Activated CD4-positive, alpha-beta memory T cell treated with anti-CD3 and anti-CD28 coated beads for 36 hours (primary cell): Measurements from ENCODE around the gene TMEM79. TPM values are rescaled to one million over a fixed set of nuclear protein-coding genes. Genes with fewer than 3 reads are reported as not detected.

Experiments
- CTCF ChIA-PET: fragments of 350-600 bp; sonication (Branson Sonifier 250); formaldehyde crosslinking; loops from one replicate; lab custom pipeline; 2021; ENCODE audit warnings: antibody characterized with exemption, inconsistent platforms; lab: Charles Lee
- POLR2A ChIA-PET: fragments of 350-600 bp; sonication (Branson Sonifier 250); formaldehyde crosslinking; loops from one replicate; lab custom pipeline; 2021; ENCODE audit warnings: antibody characterized with exemption; lab: Charles Lee
- DNase-seq: peaks from one replicate; pipeline ENCODE4 v3.0.0-alpha.2; 2020
- H3K27ac Mint-ChIP-seq: one replicate; pipeline ENCODE4 v1.8.0; 2021; ENCODE audit warnings: mixed read lengths
- H3K27me3 Mint-ChIP-seq: one replicate; pipeline ENCODE4 v1.8.0; 2021; ENCODE audit warnings: mixed read lengths
- H3K36me3 Mint-ChIP-seq: one replicate; pipeline ENCODE4 v1.8.0; 2021; ENCODE audit warnings: mixed read lengths
- H3K4me1 Mint-ChIP-seq: one replicate; pipeline ENCODE4 v1.8.0; 2021; ENCODE audit warnings: low read depth, mixed read lengths
- H3K4me3 Mint-ChIP-seq: one replicate; pipeline ENCODE4 v1.8.0; 2021; ENCODE audit warnings: mild to moderate bottlenecking, mixed read lengths
- H3K9me3 Mint-ChIP-seq: one replicate; pipeline ENCODE4 v1.8.0; 2021; ENCODE audit warnings: mixed read lengths
- intact Hi-C: fragments of 100-400 bp; cut with micrococcal nuclease; formaldehyde crosslinking; loops from one replicate; pipeline ENCODE4 v1.15.1; 2023
- total RNA-seq, 2 experiments: library from RNA; stranded (reverse); gene quantifications; one replicate each; pipeline ENCODE4 v1.2.3, GENCODE V29; 2021

Gene TMEM79, protein sequence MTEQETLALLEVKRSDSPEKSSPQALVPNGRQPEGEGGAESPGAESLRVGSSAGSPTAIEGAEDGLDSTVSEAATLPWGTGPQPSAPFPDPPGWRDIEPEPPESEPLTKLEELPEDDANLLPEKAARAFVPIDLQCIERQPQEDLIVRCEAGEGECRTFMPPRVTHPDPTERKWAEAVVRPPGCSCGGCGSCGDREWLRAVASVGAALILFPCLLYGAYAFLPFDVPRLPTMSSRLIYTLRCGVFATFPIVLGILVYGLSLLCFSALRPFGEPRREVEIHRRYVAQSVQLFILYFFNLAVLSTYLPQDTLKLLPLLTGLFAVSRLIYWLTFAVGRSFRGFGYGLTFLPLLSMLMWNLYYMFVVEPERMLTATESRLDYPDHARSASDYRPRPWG
- total RNA-seq, result 1 to 10 TPM; 6.8 to 9.1 TPM

DNA sequence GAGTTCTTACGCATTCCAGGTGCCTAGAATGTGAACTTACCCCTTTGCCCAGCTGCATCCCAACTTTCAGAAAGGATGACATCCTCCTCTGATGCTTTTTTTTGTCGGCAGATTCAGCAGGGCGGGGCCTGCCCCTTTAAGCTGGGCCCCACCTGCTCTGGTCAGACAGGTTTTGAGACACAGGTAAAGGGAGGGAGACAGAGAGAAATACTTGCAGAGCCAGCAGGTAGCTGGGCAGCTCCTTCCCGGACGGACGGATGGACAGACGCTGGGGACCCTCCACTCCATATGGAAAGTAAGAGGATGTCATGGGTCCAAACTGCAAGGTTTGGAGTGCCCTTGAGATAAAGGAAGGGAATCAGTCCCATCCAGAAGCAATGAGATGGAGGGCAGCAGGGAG is at the start of gene TMEM79:
TMEM79 (plus strand) TSS at position 214 of the 400 bp plus-strand sequence. CDS start 902 bp downstream, outside the sequence.
- Mint-ChIP-seq H3K36me3 (peaks cover 13% of the 10 kb centered on the region), H3K4me1 (peaks cover 38% of the 10 kb centered on the region), H3K4me3 (peak within 1 kb of the TSS; percentile 95), H3K9me3 (no peaks in the 10 kb centered on the region), H3K27me3 (no peaks in the 10 kb centered on the region), H3K27ac (peak within 1 kb of the TSS; percentile 95)
- DNase-seq, result no peak
- CTCF ChIA-PET, result interaction anchor here (0.9 to 1.3 kb wide), 3 partner anchors 54 to 162 kb away, joined by 3 to 4 read pairs (median 3); partner anchors contain the start of genes CCT3 and TSACC
- POLR2A ChIA-PET, result interaction anchor here (3.3 kb wide), 1 partner anchor 11 kb away, joined by 15 read pairs; the partner anchor contains the start of gene GLMP
- intact Hi-C loops, result loop anchor here (5.0 kb wide), 5 partner anchors 53 to 458 kb away; partner anchors contain the start of genes CCT3, MRPL24, SLC25A44 and TSACC

DNA sequence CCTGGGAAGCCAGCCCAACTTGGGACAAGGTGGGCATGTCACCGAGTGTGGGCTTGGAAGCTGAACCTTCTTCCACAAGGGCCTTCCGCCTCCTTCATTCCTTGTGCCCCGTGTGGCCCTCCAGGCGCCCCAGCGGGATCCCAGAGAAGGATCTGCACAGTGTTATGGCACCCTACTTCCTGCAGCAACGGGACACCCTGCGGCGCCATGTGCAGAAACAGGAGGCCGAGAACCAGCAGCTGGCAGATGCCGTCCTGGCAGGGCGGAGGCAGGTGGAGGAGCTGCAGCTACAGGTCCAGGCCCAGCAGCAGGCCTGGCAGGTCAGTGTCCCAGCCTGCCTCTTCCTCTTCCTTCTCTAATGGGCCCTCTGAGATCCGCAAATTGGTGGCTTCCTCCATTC is 48.0 kb upstream of the TMEM79 start:
- no peaks in the 10 kb centered on the region for H3K9me3 Mint-ChIP-seq
- peaks cover 30% of the 10 kb centered on the region for H3K36me3 Mint-ChIP-seq
- no peak overlapping the region for H3K4me3 Mint-ChIP-seq
- H3K27me3 Mint-ChIP-seq, result no peaks in the 10 kb centered on the region
- no peak overlapping the region for H3K27ac Mint-ChIP-seq
- H3K4me1 Mint-ChIP-seq, result peaks cover 5% of the 10 kb centered on the region
- CTCF ChIA-PET, result no interaction called here
- intact Hi-C loops, result no loop called here
- no peak for DNase-seq
- POLR2A ChIA-PET, result interaction anchor here (0.6 kb wide), 1 partner anchor 11 kb away, joined by 3 read pairs; no protein-coding TSS in a partner anchor

DNA sequence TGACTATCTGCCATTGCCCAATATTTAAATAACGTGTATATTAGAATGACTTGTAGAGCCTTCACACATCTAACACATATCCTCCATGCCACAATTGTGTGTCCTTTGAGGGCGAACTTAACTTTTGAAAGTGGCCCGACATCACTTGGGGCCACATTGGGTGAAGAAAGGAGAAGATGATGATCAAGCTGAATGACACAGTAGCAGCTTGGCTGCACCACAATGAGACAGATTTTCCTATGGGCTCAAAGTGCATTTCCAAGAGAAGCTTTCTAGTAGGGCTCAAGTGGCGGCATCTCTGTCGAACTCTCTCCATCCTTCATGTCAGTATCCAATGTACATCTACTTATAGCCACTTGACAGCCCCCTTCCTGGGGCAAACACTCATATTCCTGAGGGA is 45.9 kb upstream of the TMEM79 start:
- intact Hi-C loops, result no loop called here
- CTCF ChIA-PET, result interaction anchor here (1.0 to 2.1 kb wide), 2 partner anchors 108 to 148 kb away, joined by 3 to 7 read pairs; no protein-coding TSS in a partner anchor
- H3K36me3 Mint-ChIP-seq, result peaks cover 30% of the 10 kb centered on the region
- no peak overlapping the region for H3K4me3 Mint-ChIP-seq
- peaks cover 5% of the 10 kb centered on the region for H3K4me1 Mint-ChIP-seq
- H3K27ac Mint-ChIP-seq, result no peak overlapping the region
- DNase-seq, result no peak
- H3K27me3 Mint-ChIP-seq, result no peaks in the 10 kb centered on the region
- no peaks in the 10 kb centered on the region for H3K9me3 Mint-ChIP-seq
- POLR2A ChIA-PET, result interaction anchor here (0.8 kb wide), 1 partner anchor 45 kb away, joined by 3 read pairs; the partner anchor contains the start of gene SMG5

DNA sequence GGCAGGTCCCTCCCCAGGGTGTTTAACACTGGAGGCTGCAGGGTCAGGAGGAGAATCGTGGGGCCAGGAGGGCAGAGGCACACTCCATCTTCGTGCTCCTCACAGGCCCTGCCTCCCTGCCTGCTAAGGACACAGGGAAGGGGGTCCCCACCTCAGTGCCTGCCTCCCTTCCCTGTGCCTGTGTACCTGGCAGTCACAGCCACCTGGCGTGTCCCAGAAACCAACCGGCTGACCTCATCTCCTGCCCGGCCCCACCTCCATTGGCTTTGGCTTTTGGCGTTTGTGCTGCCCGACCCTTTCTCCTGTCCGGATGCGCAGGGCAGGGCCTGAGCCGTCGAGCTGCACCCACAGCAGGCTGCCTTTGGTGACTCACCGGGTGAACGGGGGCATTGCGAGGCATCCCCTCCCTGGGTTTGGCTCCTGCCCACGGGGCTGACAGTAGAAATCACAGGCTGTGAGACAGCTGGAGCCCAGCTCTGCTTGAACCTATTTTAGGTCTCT is 42.8 kb upstream of the TMEM79 start:
- no peak overlapping the region for H3K27ac Mint-ChIP-seq
- intact Hi-C loops, result no loop called here
- CTCF ChIA-PET, result interaction anchor here (0.6 kb wide), 1 partner anchor 16 kb away, joined by 3 read pairs; no protein-coding TSS in a partner anchor
- POLR2A ChIA-PET, result interaction anchor here (1.2 kb wide), 1 partner anchor 42 kb away, joined by 3 read pairs; the partner anchor contains the start of gene SMG5
- no peaks in the 10 kb centered on the region for H3K9me3 Mint-ChIP-seq
- no peaks in the 10 kb centered on the region for H3K27me3 Mint-ChIP-seq
- DNase-seq, result no peak
- peaks cover 21% of the 10 kb centered on the region for H3K36me3 Mint-ChIP-seq
- H3K4me3 Mint-ChIP-seq, result no peak overlapping the region
- peaks cover 10% of the 10 kb centered on the region for H3K4me1 Mint-ChIP-seq

DNA sequence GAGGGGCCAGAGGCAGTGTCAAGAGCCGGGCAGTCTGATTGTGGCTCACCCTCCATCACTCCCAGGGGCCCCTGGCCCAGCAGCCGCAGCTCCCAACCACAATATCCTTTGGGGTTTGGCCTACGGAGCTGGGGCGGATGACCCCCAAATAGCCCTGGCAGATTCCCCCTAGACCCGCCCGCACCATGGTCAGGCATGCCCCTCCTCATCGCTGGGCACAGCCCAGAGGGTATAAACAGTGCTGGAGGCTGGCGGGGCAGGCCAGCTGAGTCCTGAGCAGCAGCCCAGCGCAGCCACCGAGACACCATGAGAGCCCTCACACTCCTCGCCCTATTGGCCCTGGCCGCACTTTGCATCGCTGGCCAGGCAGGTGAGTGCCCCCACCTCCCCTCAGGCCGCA is 42.2 kb upstream of the TMEM79 start, which contains the start of gene BGLAP:
BGLAP (plus strand) TSS at position 259 of the 400 bp plus-strand sequence; CDS start at position 307, 48 bp downstream.
- no peak within 1 kb of the TSS for H3K4me3 Mint-ChIP-seq
- CTCF ChIA-PET, result interaction anchor here (0.6 kb wide), 1 partner anchor 17 kb away, joined by 3 read pairs; no protein-coding TSS in a partner anchor
- POLR2A ChIA-PET, result interaction anchor here (1.2 kb wide), 1 partner anchor 41 kb away, joined by 3 read pairs; the partner anchor contains the start of gene SMG5
- H3K9me3 Mint-ChIP-seq, result no peaks in the 10 kb centered on the region
- H3K27ac Mint-ChIP-seq, result peak within 1 kb of the TSS; percentile 2
- DNase-seq, result no peak
- H3K36me3 Mint-ChIP-seq, result peaks cover 17% of the 10 kb centered on the region
- intact Hi-C loops, result no loop called here
- peaks cover 10% of the 10 kb centered on the region for H3K4me1 Mint-ChIP-seq
- H3K27me3 Mint-ChIP-seq, result no peaks in the 10 kb centered on the region

DNA sequence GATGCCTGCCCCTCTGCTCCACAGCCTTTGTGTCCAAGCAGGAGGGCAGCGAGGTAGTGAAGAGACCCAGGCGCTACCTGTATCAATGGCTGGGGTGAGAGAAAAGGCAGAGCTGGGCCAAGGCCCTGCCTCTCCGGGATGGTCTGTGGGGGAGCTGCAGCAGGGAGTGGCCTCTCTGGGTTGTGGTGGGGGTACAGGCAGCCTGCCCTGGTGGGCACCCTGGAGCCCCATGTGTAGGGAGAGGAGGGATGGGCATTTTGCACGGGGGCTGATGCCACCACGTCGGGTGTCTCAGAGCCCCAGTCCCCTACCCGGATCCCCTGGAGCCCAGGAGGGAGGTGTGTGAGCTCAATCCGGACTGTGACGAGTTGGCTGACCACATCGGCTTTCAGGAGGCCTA is 41.4 kb upstream of the TMEM79 start:
- H3K27ac Mint-ChIP-seq, result no peak overlapping the region
- H3K4me3 Mint-ChIP-seq, result no peak overlapping the region
- POLR2A ChIA-PET, result no interaction called here
- H3K36me3 Mint-ChIP-seq, result peaks cover 13% of the 10 kb centered on the region
- H3K9me3 Mint-ChIP-seq, result no peaks in the 10 kb centered on the region
- DNase-seq, result no peak
- H3K27me3 Mint-ChIP-seq, result no peaks in the 10 kb centered on the region
- intact Hi-C loops, result no loop called here
- CTCF ChIA-PET, result interaction anchor here (1.0 kb wide), 1 partner anchor 101 kb away, joined by 3 read pairs; no protein-coding TSS in a partner anchor
- peaks cover 8% of the 10 kb centered on the region for H3K4me1 Mint-ChIP-seq

DNA sequence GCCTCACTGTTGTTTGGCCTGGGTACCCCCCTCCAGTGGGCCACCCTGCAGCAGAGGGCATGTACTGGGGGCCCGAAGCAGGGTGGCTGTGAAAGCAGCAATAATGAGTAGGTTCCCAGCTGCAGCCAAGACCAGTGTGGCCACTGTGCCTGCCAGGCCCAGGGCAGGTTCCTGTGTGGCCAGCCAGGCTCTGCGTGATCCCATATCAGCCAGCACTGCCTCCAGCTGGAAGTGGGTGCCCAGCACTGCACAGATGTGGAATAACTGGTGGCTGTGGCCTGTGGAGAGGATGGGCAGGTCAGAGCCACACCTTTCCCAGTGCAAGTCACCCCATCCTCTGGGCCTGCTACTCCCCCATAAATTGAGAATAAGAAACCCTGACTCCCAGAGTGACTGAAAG is 40.0 kb upstream of the TMEM79 start:
- POLR2A ChIA-PET, result interaction anchor here (1.1 kb wide), 1 partner anchor 43 kb away, joined by 3 read pairs; no protein-coding TSS in a partner anchor
- Mint-ChIP-seq H3K4me1 (peaks cover 5% of the 10 kb centered on the region), H3K36me3 (peaks cover 6% of the 10 kb centered on the region), H3K27me3 (no peaks in the 10 kb centered on the region), H3K9me3 (no peaks in the 10 kb centered on the region), H3K27ac (no peak overlapping the region), H3K4me3 (no peak overlapping the region)
- intact Hi-C loops, result no loop called here
- no peak for DNase-seq
- CTCF ChIA-PET, result no interaction called here

DNA sequence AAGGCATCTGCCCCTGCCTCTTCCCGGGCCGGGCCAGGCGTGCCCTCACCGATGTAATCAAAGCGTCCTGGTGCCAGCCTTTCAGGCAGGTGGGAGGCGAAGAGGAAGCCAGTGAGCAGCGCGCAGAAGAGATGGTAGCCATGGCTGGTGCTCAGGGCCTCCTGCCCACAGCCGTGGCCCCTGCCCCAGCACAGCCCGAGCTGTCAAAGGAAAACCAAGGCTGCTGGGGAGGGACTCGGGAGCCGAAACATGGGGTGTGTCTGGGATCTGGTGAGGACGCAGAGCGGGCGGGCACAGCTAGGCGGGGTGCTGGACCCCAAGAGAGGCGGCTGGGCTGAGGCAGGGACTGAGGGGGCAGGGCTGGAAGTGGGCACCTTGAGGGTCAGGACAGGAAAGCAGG is 39.4 kb upstream of the TMEM79 start:
- H3K36me3 Mint-ChIP-seq, result peaks cover 9% of the 10 kb centered on the region
- CTCF ChIA-PET, result interaction anchor here (1.8 kb wide), 1 partner anchor 18 kb away, joined by 7 read pairs; no protein-coding TSS in a partner anchor
- no peaks in the 10 kb centered on the region for H3K9me3 Mint-ChIP-seq
- no peak overlapping the region for H3K27ac Mint-ChIP-seq
- H3K4me1 Mint-ChIP-seq, result peaks cover 5% of the 10 kb centered on the region
- no peaks in the 10 kb centered on the region for H3K27me3 Mint-ChIP-seq
- POLR2A ChIA-PET, result interaction anchor here (1.1 kb wide), 1 partner anchor 44 kb away, joined by 3 read pairs; no protein-coding TSS in a partner anchor
- H3K4me3 Mint-ChIP-seq, result peak overlapping the region; percentile 70
- no peak for DNase-seq
- intact Hi-C loops, result no loop called here

DNA sequence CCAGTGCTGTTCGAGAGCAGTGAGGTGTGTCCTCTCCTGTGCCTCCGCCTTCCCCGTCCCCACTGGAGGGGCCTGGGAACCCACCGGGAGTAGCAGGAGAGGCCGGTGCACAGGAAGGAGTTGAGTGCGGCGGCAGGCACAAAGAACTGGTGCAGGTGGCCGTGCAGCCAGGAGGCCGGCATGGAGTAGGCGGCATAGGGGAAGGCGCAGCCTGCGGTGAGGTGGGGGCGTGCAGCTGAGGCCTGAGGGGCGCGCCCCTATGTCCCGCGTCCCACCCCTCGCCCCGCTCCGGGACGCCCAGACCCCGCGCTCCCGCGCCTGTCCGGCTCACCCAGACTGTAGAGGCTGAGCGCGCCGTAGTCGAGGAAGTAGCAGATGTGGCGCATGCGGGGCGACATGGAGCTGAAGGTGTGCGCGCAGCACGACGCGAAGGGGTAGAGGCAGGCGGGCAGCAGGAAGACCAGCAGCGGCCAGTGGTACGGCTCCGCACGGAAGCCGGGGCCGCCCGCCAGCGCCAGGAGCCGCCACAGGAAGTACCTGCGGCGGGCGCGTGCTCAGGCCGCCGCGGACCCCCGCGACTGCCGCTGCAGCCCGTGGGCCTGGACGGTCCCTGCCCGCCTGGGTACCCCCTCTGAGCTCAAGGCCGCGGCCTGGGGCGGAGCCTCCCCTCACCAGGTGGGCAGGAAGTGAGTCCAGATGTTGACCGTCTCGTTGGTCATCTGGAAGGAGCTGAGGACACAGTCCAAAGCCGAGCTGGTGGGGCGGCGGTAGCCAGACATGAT is 38.5 kb upstream of the TMEM79 start:
- CTCF ChIA-PET, result interaction anchor here (0.9 to 2.0 kb wide), 7 partner anchors 8 to 104 kb away, joined by 3 to 7 read pairs (median 4); no protein-coding TSS in a partner anchor
- peak overlapping the region; percentile 70 for H3K4me3 Mint-ChIP-seq
- intact Hi-C loops, result no loop called here

DNA sequence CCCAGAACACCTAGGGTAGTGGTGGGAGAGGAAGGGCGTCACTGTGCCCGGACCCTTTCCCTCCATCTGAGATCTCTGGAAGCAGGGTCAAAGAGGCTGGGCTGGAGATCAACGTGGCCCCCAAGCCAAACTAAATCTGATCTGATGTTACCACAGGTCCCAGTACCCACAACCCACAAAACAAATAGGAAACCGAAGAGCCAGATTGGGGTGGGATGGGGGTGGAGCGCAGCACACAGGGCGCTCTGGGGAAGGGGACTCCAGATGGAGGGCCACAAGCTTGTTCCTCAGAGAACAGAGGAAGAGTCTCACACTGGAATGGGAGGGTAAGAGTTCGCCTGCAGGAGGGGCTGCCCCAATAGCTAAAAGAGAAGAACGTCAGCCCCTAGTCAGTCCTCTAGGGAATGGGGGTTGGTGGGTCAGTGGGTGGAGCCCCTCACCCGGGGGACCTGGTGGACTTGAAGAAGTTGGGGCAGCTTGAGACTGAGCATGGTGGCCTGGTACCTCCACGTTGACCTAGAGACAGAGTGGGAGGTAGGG is 37.8 kb upstream of the TMEM79 start:
- no peak overlapping the region for H3K27ac Mint-ChIP-seq
- peaks cover 5% of the 10 kb centered on the region for H3K4me1 Mint-ChIP-seq
- CTCF ChIA-PET, result interaction anchor here (0.9 to 2.0 kb wide), 7 partner anchors 8 to 105 kb away, joined by 3 to 7 read pairs (median 4); no protein-coding TSS in a partner anchor
- no peak for DNase-seq
- POLR2A ChIA-PET, result interaction anchor here (0.8 to 2.0 kb wide), 9 partner anchors 11 to 87 kb away, joined by 3 to 6 read pairs (median 3); partner anchors contain the start of gene SMG5
- H3K36me3 Mint-ChIP-seq, result peaks cover 5% of the 10 kb centered on the region
- H3K4me3 Mint-ChIP-seq, result no peak overlapping the region
- intact Hi-C loops, result no loop called here
- no peaks in the 10 kb centered on the region for H3K27me3 Mint-ChIP-seq
- no peaks in the 10 kb centered on the region for H3K9me3 Mint-ChIP-seq

More for the DNA sequence above, 38.5 kb upstream of the TMEM79 start:
- Mint-ChIP-seq H3K27ac (no peak overlapping the region), H3K36me3 (peaks cover 7% of the 10 kb centered on the region), H3K9me3 (no peaks in the 10 kb centered on the region), H3K27me3 (no peaks in the 10 kb centered on the region), H3K4me1 (peaks cover 5% of the 10 kb centered on the region)
- POLR2A ChIA-PET, result interaction anchor here (0.8 to 2.0 kb wide), 8 partner anchors 11 to 88 kb away, joined by 3 to 6 read pairs (median 3); no protein-coding TSS in a partner anchor
- DNase-seq, result peak; percentile 54
